ENCODE data around the gene NPFF. TPM values are rescaled to one million over a fixed set of nuclear protein-coding genes. Genes with fewer than 3 reads are reported as not detected.

Gene NPFF
- total and polyA plus RNA-seq, 2 of the 13 experiments (the other 11 are each of a cell fraction or from before 2014, with no cell fraction given), result not detected

DNA sequence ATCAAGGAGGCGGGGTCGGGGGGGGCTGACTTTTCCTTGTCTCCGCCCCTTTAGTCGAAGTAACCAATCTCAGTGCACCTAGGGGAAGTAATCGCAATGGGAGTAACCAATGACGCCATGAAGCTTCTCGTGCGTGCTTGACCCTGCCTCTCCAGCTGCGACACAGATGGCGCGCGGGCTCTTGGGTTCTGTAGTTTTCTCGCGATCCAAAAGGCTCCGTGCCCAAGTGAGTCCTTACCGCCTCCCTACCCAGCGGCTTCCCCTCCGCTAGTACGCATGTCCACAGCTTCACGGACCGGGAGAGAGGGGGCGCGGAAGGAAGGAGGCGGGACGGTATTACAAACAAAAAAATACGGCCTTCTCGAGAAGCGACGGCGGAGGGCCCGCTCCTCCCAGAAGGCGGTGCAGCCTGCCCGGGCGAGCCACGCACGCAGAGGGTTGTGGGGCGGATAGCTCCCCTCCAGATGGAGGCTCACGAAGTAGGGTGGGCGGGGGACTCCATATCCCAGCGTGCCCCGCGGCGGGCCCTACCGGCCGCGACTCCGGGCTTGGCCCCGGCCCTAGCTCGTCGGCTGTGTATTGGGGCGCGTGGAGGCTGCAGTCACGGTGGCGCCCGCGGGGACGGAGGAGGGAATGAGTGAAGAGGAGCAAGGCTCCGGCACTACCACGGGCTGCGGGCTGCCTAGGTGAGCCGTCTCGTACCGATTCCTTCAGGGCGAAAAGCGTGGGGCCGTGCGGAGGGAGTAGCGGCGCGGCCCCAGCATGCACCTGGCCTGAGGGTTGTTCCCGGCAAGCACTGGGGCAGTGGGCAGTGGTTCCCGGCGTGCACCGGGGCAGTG is 6.3 kb downstream of the NPFF start, which contains the start of gene TARBP2 (continued):
- TF ChIP-seq MZF1 (CRISPR knock-in tag; IDR thresholded peaks at IDR 0.05; ENCODE audit: borderline replicate concordance) (peak; percentile 98), CHD2 (IDR thresholded peaks at IDR 0.05; ENCODE audit: low read depth, low read length) (no peak), TCF7L2 (IDR thresholded peaks at IDR 0.05; ENCODE audit: low read depth, low read length) (no peak), HES4 (CRISPR knock-in tag; IDR thresholded peaks at IDR 0.05; ENCODE audit: borderline replicate concordance) (peak; percentile 64; the same call in 1 of the 2 replicates), ARNTL (CRISPR knock-in tag; IDR thresholded peaks at IDR 0.05) (0 out of 2 replicates have a peak, but pooled peaks have one; percentile 51), KDM2A (CRISPR knock-in tag; IDR thresholded peaks at IDR 0.05; ENCODE audit: borderline replicate concordance, low read depth) (peak; percentile 94), DMAP1 (CRISPR knock-in tag; IDR thresholded peaks at IDR 0.05) (peak; percentile 95), ZNF124 (CRISPR knock-in tag; IDR thresholded peaks at IDR 0.05) (peak; percentile 28; the same call in 1 of the 2 replicates), KAT8 (CRISPR knock-in tag; IDR thresholded peaks at IDR 0.05) (peak; percentile 92), ZNF33B (CRISPR knock-in tag; IDR thresholded peaks at IDR 0.05) (peak; percentile 33; the same call in 1 of the 2 replicates), ZNF790 (CRISPR knock-in tag; IDR thresholded peaks at IDR 0.05; ENCODE audit: borderline replicate concordance) (peak; percentile 77; the same call in 1 of the 2 replicates), ZNF20 (CRISPR knock-in tag; IDR thresholded peaks at IDR 0.05) (no peak)
- TF ChIP-seq, protein P1, sequence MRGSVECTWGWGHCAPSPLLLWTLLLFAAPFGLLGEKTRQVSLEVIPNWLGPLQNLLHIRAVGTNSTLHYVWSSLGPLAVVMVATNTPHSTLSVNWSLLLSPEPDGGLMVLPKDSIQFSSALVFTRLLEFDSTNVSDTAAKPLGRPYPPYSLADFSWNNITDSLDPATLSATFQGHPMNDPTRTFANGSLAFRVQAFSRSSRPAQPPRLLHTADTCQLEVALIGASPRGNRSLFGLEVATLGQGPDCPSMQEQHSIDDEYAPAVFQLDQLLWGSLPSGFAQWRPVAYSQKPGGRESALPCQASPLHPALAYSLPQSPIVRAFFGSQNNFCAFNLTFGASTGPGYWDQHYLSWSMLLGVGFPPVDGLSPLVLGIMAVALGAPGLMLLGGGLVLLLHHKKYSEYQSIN (CRISPR knock-in tag; IDR thresholded peaks at IDR 0.05; ENCODE audit: borderline replicate concordance), result no peak
- TF ChIP-seq, protein P2, sequence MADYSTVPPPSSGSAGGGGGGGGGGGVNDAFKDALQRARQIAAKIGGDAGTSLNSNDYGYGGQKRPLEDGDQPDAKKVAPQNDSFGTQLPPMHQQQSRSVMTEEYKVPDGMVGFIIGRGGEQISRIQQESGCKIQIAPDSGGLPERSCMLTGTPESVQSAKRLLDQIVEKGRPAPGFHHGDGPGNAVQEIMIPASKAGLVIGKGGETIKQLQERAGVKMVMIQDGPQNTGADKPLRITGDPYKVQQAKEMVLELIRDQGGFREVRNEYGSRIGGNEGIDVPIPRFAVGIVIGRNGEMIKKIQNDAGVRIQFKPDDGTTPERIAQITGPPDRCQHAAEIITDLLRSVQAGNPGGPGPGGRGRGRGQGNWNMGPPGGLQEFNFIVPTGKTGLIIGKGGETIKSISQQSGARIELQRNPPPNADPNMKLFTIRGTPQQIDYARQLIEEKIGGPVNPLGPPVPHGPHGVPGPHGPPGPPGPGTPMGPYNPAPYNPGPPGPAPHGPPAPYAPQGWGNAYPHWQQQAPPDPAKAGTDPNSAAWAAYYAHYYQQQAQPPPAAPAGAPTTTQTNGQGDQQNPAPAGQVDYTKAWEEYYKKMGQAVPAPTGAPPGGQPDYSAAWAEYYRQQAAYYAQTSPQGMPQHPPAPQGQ (CRISPR knock-in tag; IDR thresholded peaks at IDR 0.05; ENCODE audit: borderline replicate concordance), result no peak
- TF ChIP-seq, protein P3, sequence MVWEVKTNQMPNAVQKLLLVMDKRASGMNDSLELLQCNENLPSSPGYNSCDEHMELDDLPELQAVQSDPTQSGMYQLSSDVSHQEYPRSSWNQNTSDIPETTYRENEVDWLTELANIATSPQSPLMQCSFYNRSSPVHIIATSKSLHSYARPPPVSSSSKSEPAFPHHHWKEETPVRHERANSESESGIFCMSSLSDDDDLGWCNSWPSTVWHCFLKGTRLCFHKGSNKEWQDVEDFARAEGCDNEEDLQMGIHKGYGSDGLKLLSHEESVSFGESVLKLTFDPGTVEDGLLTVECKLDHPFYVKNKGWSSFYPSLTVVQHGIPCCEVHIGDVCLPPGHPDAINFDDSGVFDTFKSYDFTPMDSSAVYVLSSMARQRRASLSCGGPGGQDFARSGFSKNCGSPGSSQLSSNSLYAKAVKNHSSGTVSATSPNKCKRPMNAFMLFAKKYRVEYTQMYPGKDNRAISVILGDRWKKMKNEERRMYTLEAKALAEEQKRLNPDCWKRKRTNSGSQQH (CRISPR knock-in tag; IDR thresholded peaks at IDR 0.05; ENCODE audit: low read depth), result no peak
- TF ChIP-seq, protein P4, sequence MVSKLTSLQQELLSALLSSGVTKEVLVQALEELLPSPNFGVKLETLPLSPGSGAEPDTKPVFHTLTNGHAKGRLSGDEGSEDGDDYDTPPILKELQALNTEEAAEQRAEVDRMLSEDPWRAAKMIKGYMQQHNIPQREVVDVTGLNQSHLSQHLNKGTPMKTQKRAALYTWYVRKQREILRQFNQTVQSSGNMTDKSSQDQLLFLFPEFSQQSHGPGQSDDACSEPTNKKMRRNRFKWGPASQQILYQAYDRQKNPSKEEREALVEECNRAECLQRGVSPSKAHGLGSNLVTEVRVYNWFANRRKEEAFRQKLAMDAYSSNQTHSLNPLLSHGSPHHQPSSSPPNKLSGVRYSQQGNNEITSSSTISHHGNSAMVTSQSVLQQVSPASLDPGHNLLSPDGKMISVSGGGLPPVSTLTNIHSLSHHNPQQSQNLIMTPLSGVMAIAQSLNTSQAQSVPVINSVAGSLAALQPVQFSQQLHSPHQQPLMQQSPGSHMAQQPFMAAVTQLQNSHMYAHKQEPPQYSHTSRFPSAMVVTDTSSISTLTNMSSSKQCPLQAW (CRISPR knock-in tag; IDR thresholded peaks at IDR 0.05), result peak; percentile 70
- TF ChIP-seq, protein P5, sequence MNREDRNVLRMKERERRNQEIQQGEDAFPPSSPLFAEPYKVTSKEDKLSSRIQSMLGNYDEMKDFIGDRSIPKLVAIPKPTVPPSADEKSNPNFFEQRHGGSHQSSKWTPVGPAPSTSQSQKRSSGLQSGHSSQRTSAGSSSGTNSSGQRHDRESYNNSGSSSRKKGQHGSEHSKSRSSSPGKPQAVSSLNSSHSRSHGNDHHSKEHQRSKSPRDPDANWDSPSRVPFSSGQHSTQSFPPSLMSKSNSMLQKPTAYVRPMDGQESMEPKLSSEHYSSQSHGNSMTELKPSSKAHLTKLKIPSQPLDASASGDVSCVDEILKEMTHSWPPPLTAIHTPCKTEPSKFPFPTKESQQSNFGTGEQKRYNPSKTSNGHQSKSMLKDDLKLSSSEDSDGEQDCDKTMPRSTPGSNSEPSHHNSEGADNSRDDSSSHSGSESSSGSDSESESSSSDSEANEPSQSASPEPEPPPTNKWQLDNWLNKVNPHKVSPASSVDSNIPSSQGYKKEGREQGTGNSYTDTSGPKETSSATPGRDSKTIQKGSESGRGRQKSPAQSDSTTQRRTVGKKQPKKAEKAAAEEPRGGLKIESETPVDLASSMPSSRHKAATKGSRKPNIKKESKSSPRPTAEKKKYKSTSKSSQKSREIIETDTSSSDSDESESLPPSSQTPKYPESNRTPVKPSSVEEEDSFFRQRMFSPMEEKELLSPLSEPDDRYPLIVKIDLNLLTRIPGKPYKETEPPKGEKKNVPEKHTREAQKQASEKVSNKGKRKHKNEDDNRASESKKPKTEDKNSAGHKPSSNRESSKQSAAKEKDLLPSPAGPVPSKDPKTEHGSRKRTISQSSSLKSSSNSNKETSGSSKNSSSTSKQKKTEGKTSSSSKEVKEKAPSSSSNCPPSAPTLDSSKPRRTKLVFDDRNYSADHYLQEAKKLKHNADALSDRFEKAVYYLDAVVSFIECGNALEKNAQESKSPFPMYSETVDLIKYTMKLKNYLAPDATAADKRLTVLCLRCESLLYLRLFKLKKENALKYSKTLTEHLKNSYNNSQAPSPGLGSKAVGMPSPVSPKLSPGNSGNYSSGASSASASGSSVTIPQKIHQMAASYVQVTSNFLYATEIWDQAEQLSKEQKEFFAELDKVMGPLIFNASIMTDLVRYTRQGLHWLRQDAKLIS (CRISPR knock-in tag; IDR thresholded peaks at IDR 0.05), result no peak; the same call in 1 of the 2 replicates
- TF ChIP-seq, protein P6, sequence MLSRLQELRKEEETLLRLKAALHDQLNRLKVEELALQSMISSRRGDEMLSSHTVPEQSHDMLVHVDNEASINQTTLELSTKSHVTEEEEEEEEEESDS (CRISPR knock-in tag; IDR thresholded peaks at IDR 0.05; ENCODE audit: borderline replicate concordance), result peak; percentile 93
